MM.1S (cell line): ENCODE results near the gene COLEC11.

Experiments
- EZH2 ChIP-seq: fragments of 300-600 bp; sonication (generic); optimal IDR thresholded peaks from 2 replicates; pipeline ENCODE3; 2017; ENCODE audit warnings: low read depth, mild to moderate bottlenecking, antibody characterized with exemption, low read length, mixed read lengths
- EZH2phosphoT487 ChIP-seq: fragments of 300-600 bp; sonication (generic); IDR thresholded peaks from 2 replicates; pipeline ENCODE4 v1.6.1; 2018; ENCODE audit warnings: antibody characterized with exemption, low read length
- TF ChIP-seq, protein P1 (sequence below): fragments of 300-600 bp; sonication (generic); IDR thresholded peaks from 2 replicates; pipeline ENCODE4 v1.5.1; 2016; ENCODE audit warnings: antibody characterized with exemption, low read length, mixed read lengths

DNA sequence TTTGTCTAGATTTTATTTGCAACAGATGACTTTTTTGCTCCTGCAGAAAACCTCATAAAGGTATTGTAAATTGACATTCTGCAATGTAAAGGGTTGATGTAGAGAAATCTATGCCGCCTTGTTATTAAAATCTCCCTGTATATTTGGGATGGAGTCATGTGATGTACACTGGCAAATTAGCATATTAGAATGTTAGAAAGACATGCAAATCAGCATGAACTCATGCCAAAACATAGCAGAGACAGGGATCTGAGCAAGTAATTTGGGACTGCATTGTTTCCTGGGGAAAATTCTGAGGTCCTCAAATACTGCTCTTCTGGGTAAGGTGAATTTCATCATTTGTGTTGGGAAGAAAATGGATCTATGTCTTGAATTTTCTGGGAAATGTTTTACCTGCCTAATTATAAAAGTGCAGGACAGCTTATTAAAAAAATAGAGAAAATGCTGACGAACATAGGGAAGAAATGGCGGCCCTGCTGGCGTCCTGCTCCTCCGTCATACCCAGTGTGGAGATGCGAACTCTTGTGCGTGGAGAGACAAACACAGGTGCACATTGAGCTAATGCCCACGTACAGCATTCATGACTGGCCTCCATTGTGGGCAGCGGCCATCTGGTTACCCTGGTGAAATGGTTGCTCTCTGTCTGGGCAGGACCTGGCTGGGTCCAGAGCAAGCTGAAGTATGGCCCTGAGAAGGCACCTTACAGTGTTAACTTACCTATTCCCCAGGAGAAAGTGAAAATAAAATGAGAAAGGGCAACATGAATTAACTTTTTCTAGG is 79.3 kb downstream of the COLEC11 start:
- TF ChIP-seq EZH2phosphoT487, result no peak
- TF ChIP-seq, protein P1, sequence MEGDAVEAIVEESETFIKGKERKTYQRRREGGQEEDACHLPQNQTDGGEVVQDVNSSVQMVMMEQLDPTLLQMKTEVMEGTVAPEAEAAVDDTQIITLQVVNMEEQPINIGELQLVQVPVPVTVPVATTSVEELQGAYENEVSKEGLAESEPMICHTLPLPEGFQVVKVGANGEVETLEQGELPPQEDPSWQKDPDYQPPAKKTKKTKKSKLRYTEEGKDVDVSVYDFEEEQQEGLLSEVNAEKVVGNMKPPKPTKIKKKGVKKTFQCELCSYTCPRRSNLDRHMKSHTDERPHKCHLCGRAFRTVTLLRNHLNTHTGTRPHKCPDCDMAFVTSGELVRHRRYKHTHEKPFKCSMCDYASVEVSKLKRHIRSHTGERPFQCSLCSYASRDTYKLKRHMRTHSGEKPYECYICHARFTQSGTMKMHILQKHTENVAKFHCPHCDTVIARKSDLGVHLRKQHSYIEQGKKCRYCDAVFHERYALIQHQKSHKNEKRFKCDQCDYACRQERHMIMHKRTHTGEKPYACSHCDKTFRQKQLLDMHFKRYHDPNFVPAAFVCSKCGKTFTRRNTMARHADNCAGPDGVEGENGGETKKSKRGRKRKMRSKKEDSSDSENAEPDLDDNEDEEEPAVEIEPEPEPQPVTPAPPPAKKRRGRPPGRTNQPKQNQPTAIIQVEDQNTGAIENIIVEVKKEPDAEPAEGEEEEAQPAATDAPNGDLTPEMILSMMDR, result no peak
- no peak for TF ChIP-seq EZH2
